GM21529 (cell line): ENCODE results near the gene ZBP1.

Experiments
- ATAC-seq: cut with Tn5 transposase; IDR thresholded peaks from one replicate; pipeline ENCODE4 v1.9.1; 2021; ENCODE audit not compliant: unreplicated experiment

Gene ZBP1

DNA sequence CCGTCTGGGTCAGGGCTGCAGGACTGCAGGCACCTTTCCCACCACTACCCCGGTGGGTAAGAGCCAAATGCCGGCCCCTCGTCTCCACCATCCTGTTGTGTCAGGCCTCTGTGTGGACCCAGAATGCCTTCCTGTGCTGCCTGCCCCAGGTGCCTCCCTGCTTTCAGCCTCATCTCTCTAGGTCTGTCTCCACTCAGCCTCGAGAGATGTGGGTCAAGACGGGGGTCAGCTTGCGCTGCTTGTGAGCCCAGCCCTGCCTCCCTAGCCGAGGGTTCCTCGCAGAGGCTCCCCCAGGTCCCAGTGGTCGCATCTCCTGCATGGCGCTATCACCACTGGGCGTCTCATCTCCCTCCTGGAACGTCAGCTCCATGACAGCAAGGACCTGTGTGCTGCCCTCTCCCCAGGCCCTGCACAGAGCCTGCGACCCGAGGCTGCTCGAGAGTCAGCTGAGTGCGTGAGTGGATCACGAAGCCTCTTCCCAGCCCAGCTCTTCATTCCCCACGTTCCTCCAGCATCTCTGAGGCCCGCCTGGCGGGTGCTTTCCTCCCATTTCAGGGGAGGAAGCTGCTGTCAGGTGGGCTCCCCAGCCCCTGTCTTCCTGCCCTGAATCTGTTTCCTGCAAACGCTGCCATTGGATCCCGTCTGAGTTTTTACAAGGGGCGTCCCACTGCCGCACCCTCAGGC is 38.7 kb upstream of the ZBP1 start:
- ATAC-seq: no peak

DNA sequence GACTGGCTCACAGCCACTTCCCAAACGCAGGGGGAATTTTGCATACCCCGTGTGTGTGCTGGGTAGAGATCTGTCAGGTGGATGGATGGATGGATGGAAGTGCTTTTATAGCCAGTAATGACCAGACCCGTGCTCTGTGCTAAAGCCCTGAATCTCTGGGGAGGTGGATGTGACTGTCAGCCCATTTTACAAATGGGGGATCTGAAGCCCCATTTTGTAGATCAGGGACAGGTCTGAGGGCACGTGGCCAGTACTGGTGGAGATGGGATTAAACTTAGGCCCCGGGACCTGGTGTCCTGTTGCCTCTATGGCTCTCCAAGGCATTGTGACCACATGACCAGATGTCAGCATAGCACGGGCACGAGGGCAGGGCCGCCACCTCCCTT is 38.2 kb upstream of the ZBP1 start:
- no peak for ATAC-seq

DNA sequence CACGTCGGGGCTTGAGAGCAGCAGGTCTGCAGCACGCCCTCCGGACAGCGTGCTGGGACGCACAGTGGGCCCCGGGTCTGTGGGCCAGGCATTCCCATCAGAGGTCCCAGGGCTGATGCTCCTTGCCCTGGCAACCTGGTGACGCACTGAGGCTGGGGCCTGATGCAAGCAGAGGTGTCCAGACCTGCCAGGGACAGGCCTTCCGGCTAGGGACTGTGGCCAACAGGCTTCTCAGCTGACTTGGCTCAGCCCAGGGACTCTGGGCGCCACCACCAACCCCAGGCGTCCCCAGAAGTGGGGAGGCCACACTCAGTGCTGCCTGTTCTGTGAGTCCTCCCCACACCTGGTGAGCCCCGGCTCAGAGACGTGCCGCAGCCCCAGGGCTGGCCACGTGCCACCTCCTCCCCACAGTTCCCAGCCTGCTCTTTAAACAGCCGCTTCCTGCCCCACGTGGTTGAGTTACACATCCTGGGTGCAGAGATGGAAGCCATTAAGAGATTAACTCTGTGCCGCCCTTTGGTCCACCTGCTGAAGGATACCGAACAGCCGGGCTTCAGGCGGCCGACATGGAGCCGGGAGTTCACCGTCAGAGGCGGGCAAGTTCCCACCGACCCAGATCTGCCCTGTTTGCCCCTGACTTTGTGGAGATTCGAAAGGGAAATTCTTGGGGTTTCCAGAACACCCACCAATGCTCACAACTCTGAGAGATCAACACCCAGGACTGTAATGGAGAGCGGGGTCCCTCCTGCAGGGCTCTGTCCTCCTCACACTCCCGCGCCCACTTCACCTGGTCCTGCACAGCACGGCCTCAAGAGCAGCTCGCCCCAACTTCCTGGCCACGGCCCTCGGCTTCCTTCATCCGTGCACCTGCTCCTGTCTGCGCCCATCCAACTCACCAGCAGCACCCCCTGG is 37.6 kb upstream of the ZBP1 start:
- ATAC-seq: no peak

DNA sequence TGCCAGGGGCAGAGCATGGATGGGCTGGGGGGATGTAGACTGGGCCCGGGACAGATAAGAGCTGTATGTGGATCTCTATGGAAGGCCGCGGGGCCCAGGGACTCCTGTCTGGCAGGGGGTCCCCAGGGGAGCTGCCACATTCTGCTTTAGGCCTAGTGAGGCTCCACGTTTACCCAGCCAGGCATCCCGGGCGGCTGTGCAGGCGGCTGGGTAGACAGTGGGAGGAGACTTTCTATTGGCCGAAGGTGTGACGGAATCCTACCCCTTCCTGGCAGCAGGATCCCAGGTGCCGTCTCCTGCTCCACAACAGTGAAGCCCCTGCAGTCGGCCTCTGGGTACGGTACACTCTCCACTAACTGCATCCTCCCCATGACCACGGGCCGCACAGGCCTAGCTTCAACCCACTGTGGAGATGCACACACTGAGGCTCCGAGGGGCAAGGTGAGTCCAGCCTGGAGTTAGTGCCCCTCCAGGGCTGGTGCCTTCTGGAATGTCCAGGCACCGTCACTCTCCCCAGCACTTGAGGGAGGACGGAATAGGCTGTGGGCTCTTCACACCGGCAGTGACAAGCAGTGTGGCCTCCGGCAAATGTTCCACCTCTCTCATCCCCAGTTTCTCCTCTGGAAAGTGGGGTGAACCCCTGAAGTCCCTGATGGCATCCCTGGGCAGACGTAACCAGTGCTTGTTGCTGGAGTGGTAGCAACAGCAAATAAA is 36.8 kb upstream of the ZBP1 start:
- no peak for ATAC-seq

DNA sequence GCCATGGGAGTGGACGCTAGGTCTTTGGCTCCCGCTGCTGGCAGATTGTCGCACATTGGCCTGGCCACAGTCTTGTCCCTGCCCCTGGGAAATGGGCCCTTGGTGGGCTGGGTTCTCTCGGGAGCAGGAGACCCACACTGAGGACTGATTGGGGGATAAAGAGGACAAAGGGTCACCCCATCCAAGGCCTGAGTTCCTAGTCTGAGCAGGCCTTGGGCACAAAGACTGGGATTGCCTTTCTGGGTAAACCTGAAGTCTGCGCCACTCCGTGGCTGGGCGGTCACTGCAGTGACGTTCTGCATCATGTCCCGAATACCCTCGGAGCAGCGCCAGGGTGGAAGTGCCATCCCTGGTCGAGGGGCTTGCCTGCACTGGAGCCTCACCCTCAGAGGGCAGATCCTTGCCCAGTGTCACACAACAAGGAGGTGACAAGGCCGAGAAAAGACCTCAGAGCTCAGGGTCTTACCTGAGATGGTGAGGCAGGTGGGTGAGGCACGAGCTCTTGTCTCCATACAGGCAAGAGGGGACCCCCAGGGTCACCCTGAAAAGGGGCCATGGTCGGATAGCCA is 36.1 kb upstream of the ZBP1 start:
- ATAC-seq: no peak

DNA sequence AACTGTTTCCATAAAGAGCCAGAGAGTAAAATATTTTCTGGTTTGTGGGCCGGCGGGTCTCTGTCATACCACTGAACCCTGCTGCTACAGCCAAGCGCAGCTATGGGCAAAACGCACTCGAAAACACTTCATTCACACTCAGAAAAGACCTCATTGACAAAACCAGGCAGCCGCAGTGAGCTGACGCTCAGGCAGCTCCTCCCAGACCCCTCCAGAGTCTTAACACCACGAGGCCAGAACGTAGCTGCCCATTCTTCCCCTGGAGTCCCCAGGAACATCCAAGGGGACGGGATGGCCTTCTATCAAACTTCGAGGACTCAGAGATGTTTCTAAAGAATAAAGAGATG is 35.6 kb upstream of the ZBP1 start:
- no peak for ATAC-seq

DNA sequence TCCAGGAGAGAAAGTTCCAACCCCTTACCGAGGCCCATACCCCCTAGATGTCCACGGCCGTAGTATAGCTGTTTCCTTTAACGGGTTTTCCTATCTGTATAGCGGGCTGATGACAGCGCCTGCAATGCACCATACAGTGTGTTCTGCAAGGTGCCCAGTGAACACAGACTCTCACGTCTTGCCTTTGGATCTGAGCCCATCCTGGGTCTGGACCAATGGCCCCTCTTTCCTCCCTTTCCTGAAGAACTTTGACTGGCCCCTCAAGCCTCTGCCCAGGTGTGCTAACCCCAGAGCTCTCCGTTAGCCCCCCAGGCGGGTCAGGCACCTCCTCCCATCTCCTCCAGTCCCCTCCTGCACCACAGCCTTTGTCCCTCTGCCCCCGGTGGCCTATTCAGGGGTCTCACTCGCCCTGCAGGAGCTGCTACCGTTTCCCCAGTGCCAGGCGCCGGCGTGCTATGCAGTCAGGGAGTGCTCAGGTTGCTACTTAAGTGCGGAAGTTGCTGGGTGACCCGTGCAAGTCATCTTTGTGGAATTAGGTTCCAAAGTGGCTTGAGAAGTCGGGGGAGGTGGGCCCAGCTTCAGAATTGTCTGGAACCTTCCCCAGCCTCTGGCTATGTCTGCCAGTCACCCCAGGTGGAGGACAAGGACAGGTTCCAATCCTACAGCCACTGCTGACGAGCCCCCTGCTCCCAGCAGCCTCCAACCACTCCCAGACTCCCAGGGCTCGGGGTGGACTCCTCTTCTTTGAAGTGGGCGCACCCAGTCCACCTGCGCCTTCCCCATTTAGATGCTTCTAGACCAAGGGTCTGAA is 35.0 kb upstream of the ZBP1 start:
- no peak for ATAC-seq

DNA sequence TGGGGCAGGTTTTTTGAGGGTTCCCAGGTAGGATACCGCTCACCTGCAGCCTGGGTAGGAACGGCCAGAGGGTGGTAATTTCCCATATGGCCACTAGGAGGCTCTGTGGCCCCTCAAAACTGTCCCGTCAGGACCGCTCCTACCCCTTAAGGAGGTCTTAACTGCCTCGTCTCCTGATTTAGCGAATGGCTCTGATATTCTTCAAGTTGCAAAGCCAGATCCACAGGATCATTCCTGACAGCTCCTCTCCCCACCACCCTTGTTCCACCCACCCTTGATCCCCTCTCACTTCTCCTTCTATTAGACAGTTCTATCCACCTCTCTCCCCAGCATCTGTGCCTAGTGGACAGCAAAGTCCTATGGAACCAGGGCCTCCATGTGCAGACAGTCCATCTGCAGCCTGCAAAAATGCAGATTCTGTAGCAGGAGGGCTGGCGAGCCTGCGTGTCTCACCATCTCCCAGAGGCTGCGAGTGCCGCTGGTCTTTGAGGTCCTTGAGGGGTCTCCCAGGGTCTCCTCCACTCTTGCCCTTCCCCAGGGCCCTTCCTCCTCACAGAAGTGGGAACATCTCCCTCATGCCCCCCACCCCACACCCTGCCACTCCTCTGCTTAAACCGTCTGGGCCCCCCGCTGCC is 34.3 kb upstream of the ZBP1 start:
- ATAC-seq: peak; percentile 59

DNA sequence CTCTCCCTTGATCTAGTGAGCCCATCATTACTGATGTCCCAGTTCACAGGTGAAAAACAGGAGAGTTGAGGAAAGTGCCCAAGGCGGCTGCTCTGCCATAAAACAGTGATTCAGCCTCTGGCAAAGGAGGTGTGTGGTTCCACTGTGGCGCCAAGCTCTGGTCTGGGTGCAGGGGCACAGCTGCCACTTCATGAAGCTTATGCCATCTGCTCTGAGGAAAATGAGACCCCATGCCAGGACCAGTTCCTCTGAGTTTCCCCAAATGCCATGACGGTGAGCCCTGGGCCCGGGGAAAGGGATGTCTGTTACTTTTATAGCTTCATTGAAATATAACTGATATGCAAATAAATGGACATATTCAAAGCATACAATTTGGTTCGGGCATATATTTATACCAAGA is 33.7 kb upstream of the ZBP1 start:
- ATAC-seq: no peak

DNA sequence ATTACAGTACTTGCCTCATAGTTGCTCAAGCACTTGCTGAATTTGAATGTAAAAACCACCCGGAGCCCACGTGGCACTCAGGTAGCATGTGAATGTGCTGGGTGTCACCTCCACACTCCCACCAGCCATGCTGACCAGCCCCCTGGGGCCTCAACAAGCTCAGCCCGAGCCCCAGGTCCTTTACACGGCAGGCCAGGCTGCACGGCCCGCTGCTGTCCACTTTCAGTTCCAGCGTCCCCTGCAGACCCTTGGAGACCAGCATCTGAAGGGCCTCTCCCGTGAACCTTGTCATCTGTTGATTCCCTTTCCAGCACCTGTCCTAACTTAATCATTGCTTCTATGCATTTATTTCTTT is 33.3 kb upstream of the ZBP1 start:
- no peak for ATAC-seq

DNA sequence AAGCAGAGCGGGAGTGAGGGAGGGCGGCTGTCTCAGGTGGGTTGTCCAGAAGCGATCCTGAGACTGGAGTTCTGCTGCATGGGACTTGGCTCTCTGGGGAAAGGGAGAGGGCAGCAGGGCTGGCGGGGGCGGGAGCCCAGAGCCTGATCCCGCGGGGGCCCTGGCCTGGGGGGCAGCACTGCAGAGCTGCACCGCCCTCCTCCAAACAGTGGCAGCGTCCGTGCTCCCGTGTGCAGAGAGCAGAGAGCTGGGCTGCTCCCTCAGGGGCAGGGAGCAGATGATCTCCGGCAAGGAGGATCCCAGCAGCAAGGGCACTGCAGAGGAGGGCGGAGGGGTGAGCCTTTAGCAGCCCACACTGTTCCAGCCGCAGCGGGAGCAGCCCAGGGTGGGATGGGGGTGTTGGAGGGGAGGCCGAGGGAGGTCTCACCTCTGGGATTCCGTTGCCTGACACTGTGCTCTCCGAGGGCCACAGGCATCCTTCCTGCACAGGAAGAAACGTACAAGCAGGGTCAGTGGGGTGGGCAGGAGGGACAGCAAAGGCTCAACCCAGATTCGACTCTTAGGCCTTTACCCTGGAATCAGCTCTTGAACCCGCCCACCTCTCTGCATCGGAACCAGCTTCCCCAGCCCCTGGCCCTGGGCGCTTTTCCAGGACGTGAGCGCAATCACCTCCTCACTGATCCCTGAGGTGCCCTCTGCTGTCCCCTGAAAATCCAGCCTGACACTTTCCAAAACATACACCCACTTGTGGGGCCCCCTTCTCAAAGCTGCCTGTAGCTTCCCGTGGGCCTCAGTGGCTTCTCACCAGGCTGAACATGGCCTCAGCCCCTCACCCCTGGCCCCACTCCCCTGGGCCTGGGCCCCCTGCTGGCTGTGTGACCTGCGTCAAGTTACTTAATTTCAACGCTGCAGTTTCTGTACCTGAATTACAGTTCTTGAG is 32.6 kb upstream of the ZBP1 start:
- ATAC-seq: no peak

DNA sequence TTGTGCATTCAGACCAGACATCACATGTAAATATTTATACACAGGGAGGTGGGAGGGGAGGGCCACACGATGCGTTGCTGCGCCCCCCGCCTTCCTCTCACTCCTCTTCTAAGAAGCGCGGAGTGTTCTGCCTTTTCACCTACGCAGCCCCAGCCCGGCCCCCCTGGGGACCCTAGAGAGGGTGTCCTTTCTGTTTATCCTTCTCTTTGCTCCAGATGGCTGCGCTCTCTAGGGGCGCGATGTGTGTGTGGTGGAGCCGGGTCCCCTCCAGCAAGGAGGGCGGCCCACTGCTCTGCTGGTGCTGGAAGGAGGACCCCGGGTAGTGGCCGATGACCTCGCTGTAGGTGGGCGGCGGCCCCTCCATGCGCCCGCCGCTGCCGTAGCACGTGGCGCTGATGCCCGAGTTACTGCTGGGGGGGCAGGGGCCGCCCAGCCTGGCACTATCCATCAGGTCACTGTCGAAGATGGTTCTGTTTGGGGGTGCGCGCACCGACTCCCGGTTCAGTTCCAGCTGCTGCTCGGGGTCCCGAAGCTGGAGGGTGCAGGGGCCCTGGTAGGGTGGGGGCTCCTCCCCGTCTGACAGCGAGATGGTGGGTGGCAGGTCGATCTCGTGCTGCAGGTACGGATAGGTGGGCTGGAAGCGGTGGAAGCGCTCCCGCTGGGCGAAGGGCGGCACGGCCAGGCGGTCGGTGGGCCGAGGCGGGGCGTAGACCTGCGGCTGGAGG is 31.8 kb upstream of the ZBP1 start:
- ATAC-seq: no peak

DNA sequence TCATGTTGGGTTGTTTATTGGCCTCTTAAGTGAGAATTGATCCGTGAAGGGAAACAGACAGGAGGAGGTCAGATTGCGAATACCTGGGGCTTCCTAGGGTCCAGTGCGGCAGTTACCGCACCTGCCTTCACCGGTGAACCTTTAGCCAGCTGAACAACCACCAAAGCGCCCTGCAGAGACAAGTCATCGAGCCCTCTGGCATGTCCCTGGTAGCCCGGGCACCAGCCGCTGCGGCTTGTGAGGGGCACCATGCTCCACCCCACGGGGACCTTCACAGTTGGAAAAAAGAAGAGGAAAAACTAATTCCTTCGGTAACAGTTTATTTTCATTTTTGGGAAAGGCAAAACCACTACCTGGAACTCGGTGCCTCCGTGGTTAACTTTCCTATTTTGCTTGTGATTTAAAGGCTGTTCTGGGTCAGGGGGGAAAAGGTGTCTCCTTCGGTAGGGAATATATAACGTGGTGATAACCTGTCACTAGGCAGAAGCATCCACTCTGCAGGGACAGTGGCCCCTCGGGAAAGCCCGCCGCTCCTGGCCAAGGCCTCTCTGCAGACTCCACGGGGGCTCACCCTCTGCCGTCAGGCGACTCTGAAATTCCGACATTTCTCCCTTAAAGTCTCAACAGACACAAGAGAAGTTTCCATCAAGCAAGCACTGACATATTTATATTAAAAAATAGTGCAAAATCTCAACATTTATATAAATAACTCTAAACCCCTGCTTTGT is 30.7 kb upstream of the ZBP1 start:
- no peak for ATAC-seq

DNA sequence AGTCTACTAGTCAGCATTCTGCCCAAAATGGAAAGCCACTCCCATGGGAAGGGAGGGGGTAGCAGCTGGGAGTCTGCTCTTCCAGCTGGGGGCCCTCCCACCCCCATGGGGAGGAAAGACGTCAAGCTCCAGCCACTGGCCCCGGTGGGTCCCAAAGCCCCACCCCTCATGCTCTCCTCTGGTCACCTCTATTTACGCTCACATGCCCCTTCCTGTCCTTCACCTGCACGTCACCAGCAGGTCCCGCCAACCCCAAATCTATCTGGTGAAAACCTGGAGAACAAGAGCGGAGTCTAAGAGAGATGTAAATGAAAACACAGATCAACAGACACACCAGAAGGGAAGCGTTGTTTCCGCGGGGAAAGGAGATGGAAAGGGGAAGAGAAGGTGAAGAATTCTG is 30.0 kb upstream of the ZBP1 start:
- no peak for ATAC-seq

DNA sequence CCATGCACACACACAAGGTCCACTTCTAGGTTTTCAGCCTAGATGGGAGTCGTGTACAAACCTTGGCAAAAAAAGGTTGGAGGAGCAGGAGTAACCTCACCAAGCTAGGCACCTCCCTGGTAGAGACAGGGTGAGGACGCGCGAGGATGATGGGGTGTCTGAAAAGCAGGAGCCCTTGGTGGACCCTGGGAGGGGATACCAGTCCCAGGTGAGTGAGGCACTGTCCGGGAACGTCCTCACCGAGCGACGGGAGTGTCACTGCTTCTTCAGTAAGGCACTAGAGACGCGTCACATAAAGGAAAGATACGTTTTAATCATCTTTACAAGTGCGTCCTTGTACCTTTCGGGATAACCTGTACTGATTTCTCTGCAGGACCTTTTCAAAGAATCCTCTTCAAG is 29.4 kb upstream of the ZBP1 start:
- no peak for ATAC-seq

DNA sequence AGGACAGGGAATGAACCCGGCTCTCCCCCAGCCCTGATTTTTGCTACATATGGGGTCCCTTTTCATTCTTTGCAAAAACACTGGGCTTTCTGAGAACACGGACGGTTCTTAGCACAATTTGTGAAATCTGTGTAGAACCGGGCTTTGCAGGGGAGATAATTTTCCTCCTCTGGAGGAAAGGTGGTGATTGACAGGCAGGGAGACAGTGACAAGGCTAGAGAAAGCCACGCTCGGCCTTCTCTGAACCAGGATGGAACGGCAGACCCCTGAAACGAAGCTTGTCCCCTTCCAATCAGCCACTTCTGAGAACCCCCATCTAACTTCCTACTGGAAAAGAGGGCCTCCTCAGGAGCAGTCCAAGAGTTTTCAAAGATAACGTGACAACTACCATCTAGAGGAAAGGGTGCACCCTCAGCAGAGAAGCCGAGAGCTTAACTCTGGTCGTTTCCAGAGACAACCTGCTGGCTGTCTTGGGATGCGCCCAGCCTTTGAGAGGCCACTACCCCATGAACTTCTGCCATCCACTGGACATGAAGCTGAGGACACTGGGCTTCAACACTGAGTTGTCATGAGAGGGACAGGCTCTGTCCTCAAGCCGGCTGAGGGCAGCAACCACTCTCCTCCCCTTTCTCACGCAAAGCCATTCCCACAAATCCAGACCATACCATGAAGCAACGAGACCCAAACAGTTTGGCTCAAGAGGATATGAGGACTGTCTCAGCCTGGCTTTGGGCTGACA is 28.8 kb upstream of the ZBP1 start:
- ATAC-seq: no peak
